Gastrocnemius medialis (tissue), 4 donors: ENCODE results near the gene ZDHHC4. TPM values are rescaled to one million over a fixed set of nuclear protein-coding genes. Genes with fewer than 3 reads are reported as not detected.

Experiments
- ATAC-seq, 2 donors: fragments of 150-250 bp; one replicate each; pipeline ENCODE4 v1.9.1; 2016
- DNase-seq, 2 donors: peaks; one replicate each; pipeline ENCODE4 v3.0.0-alpha.2; 2019
- H3K27ac ChIP-seq, 4 donors: fragments of 200-600 bp; sonication (generic); 1 replicate in 1 of 4; 2 replicates in 3 of 4; pipeline ENCODE4 v1.5.1; 2016 to 2018; ENCODE audit warnings: mild to moderate bottlenecking in 2 of 4, moderate library complexity in 1 of 4
- H3K27me3 ChIP-seq, 3 donors: fragments of 200-600 bp; sonication (generic) in 2 of 3; 1 replicate in 1 of 3; 2 replicates in 2 of 3; pipeline versions ENCODE4 v1.5.1 to v1.6.0; 2016 to 2019; ENCODE audit warnings: mild to moderate bottlenecking in 1 of 3, moderate library complexity in 1 of 3
- H3K36me3 ChIP-seq, 2 donors: fragments of 200-600 bp; sonication (generic) in 1 of 2; one replicate each; pipeline ENCODE4 v1.5.1; 2017 to 2018
- H3K4me1 ChIP-seq, 2 donors: fragments of 200-600 bp; sonication (generic) in 1 of 2; one replicate each; pipeline ENCODE4 v1.5.1; 2016 to 2017; ENCODE audit warnings: mild to moderate bottlenecking in 2 of 2
- H3K4me3 ChIP-seq, 4 donors: fragments of 200-600 bp; sonication (generic) in 3 of 4; 1 replicate in 1 of 4; 2 replicates in 3 of 4; pipeline ENCODE4 v1.5.1; 2016 to 2019; ENCODE audit warnings: mild to moderate bottlenecking in 2 of 4
- H3K9me3 ChIP-seq, 3 donors: fragments of 200-600 bp; sonication (generic) in 2 of 3; 1 replicate in 1 of 3; 2 replicates in 2 of 3; pipeline ENCODE4 v1.5.1; 2016 to 2019
- POLR2A ChIP-seq, 2 donors: fragments of 450-650 bp; IDR thresholded peaks; one replicate each; pipeline ENCODE4 v1.6.1; 2017; ENCODE audit warnings: antibody characterized with exemption in 2 of 2, mild to moderate bottlenecking in 2 of 2, moderate library complexity in 2 of 2
- in situ Hi-C, 4 donors: fragments of 200-750 bp; cut with MboI; loops; one replicate each; pipeline versions ENCODE4 v1.15.0 to v1.8.0; 2017; ENCODE audit warnings: low sequenced_read_pairs in 4 of 4
- intact Hi-C: fragments of 100-400 bp; cut with DNase I; formaldehyde crosslinking; loops from one replicate; pipeline ENCODE4 v1.15.1; 2023; ENCODE audit warnings: low total_unique reads
- total RNA-seq, 4 donors: library from RNA; depleted of rRNA; stranded (reverse); fragments of >200 nt; gene quantifications; one replicate each; pipeline versions ENCODE4 v1.1.0 to v1.2.3, GENCODE V29; 2016
- TF ChIP-seq, protein P1 (sequence below), 5 experiments: fragments of 450-650 bp in 3 of 5; fragments of 200-600 bp in 2 of 5; sonication (generic) in 2 of 5; IDR thresholded peaks in 4 of 5; conservative IDR thresholded peaks in 1 of 5; 1 replicate in 4 of 5; 2 replicates in 1 of 5; pipeline ENCODE4 v1.5.1; 2016 to 2019; ENCODE audit warnings: antibody characterized with exemption in 5 of 5, mild to moderate bottlenecking in 3 of 5, moderate library complexity in 3 of 5

Gene ZDHHC4
- total RNA-seq = 10 to 100 TPM; 52.7 to 88.6 (median 70.5) TPM

- intact Hi-C loops = loop anchor here (1.0 to 10.0 kb wide), 3 partner anchors 13 to 127 kb away; partner anchors contain the start of genes INTS15 and ZNF12
- in situ Hi-C loops = no loop called here
- ATAC-seq = peak; percentile 94 to 97
Measured at GRCh38 chr7:6577369-6578113, at the start of gene ZDHHC4. ZDHHC4 (plus strand) TSS chr7:6577454; CDS start chr7:6580562, 3,108 bp downstream.

DNA sequence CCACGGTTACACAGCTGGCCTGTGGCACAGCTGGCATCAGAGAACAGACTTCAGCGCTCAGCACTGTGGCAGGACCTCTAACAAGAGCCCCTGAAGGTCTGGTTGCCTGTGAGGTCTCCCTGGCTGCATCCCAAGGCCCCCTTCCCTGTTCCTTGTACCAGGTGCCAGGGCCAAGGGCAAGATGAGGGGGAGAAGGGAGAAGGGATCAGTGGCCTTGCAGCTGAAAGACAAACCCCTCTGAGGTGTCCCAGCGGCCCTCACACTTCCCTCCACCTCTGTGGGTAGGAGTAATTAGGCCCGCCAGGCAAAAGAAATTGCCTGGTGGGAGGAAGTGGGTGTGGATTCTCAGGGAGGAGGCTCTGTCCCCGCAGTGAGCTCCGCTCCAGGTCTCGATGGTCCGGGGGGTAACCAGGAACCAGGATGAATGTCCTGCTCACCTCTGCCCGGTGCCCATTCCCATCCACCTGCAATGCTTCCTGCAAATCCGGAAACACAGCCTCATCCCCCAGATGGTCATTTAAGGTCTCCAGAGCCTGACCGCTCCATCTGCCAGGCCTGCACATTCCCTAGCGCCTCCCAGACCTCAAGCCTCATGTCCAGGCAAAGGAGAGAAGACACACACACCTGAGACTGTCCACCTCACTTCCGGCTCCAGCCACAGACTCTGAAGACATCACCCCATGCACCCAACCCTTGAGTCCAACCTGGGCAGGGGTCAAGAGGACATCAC is 48.7 kb upstream of the ZDHHC4 start:
- Histone ChIP-seq H3K4me3 (no peak overlapping the region), H3K4me1 (peaks cover 0 to 11% of the 10 kb centered on the region in 2 donors), H3K36me3 (no peaks in the 10 kb centered on the region), H3K9me3 (no peaks in the 10 kb centered on the region), H3K27me3 (peaks cover 26 to 56% (median 48%) of the 10 kb centered on the region in 3 donors), H3K27ac (no peak overlapping the region)
- in situ Hi-C loops = no loop called here
- DNase-seq = no peak
- ATAC-seq = no peak
- intact Hi-C loops = no loop called here
- TF ChIP-seq, protein P1, sequence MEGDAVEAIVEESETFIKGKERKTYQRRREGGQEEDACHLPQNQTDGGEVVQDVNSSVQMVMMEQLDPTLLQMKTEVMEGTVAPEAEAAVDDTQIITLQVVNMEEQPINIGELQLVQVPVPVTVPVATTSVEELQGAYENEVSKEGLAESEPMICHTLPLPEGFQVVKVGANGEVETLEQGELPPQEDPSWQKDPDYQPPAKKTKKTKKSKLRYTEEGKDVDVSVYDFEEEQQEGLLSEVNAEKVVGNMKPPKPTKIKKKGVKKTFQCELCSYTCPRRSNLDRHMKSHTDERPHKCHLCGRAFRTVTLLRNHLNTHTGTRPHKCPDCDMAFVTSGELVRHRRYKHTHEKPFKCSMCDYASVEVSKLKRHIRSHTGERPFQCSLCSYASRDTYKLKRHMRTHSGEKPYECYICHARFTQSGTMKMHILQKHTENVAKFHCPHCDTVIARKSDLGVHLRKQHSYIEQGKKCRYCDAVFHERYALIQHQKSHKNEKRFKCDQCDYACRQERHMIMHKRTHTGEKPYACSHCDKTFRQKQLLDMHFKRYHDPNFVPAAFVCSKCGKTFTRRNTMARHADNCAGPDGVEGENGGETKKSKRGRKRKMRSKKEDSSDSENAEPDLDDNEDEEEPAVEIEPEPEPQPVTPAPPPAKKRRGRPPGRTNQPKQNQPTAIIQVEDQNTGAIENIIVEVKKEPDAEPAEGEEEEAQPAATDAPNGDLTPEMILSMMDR (IDR thresholded peaks at IDR 0.05 in 4 of 5, conservative IDR thresholded peaks at IDR 0.05 in 1 of 5) = no peak
- no peak for TF ChIP-seq POLR2A (IDR thresholded peaks at IDR 0.05)

More at GRCh38 chr7:6577369-6578113, at the start of gene ZDHHC4:
- TF ChIP-seq, protein P1 (IDR thresholded peaks at IDR 0.05 in 4 of 5, conservative IDR thresholded peaks at IDR 0.05 in 1 of 5) = no peak
- peak; percentile 87 to 92 for TF ChIP-seq POLR2A (IDR thresholded peaks at IDR 0.05)
- peak within 1 kb of the TSS; percentile 70 to 88 (median 77) for H3K4me3 ChIP-seq
- peak within 1 kb of the TSS; percentile 85 to 95 (median 92) for H3K27ac ChIP-seq
- peaks cover 0 to 5% of the 10 kb centered on the region in 2 donors for H3K4me1 ChIP-seq
- H3K36me3 ChIP-seq = peaks cover 8 to 26% of the 10 kb centered on the region in 2 donors
- no peaks in the 10 kb centered on the region for H3K27me3 ChIP-seq
- no peaks in the 10 kb centered on the region for H3K9me3 ChIP-seq
- peak; percentile 69 to 84 for DNase-seq

DNA sequence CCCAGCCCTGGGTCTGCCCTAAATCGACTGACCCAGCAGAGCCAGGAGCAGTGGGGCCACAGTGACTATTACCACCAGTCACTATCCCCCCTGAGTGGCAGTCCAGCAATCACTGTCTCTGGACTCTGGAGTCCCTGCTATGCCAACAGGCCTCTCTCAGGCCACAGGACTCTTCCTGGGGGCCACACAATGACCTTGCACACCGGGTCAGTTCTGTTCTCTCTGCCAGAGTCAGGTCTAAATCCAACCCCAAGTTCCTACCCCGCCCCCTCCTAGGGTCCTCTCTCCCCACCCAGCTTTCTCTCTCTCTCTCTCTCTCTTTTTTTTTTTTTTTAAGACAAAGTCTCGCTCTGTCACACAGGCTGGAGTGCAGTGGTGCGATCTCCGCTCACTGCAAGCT is 47.6 kb upstream of the ZDHHC4 start:
- H3K27me3 ChIP-seq = peaks cover 26 to 56% (median 53%) of the 10 kb centered on the region in 3 donors
- no peak overlapping the region for H3K27ac ChIP-seq
- DNase-seq = no peak
- no peak overlapping the region for H3K4me3 ChIP-seq
- intact Hi-C loops = no loop called here
- TF ChIP-seq, protein P1 (IDR thresholded peaks at IDR 0.05 in 4 of 5, conservative IDR thresholded peaks at IDR 0.05 in 1 of 5) = no peak
- TF ChIP-seq POLR2A (IDR thresholded peaks at IDR 0.05) = no peak
- H3K36me3 ChIP-seq = no peaks in the 10 kb centered on the region
- no peaks in the 10 kb centered on the region for H3K9me3 ChIP-seq
- no peak for ATAC-seq
- H3K4me1 ChIP-seq = peaks cover 0 to 11% of the 10 kb centered on the region in 2 donors
- in situ Hi-C loops = no loop called here

DNA sequence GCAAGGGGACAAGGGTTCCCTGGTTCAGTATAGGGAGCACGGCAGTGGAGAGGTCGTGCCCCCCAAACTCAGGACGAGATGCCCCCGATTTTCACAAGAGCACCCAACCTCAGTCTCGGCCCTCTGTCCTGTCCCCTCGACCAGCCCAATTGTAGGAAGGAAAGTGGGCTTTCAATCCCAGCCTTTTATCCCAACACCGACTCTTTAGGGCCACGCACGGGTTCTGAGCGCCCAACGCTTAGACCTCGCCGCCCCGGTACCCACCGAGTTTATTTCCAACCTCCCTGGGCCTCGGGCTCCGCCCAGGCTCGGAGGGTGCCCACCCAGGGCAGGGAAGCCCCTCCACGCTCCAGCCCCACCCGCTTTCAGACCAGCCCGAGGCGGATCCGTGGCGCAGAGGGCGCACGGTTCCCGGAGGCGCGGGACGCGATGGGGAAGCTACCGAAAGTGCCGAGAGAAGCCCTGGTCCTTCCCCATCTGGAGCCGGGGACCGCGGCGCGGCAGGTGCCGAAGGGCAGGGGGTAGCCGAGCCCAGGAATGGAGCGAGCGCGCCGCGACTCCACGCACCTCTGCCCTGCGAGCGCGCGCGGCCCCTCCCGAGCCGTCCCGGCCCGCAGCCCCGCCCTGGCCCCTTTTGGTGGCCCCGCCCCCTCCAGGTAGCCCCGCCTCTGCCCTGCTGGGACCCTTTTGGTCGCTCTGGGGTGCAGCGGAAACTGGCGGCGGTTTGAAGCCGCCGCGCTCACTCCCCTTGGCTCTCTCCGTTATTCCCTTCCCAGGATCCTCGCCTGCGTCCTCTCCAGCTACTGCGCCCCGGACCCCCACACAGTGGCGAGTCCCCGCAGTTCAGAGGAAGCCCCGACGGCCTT is 46.4 kb upstream of the ZDHHC4 start:
- in situ Hi-C loops = no loop called here
- peak overlapping the region; percentile 28 to 49 (median 38) for H3K4me3 ChIP-seq
- peaks cover 32 to 57% (median 54%) of the 10 kb centered on the region in 3 donors for H3K27me3 ChIP-seq

More for the DNA sequence above, 46.4 kb upstream of the ZDHHC4 start:
- intact Hi-C loops = no loop called here
- TF ChIP-seq POLR2A (IDR thresholded peaks at IDR 0.05) = no peak
- TF ChIP-seq, protein P1 (IDR thresholded peaks at IDR 0.05 in 4 of 5, conservative IDR thresholded peaks at IDR 0.05 in 1 of 5) = no peak
- peaks cover 0 to 11% of the 10 kb centered on the region in 2 donors for H3K4me1 ChIP-seq
- ATAC-seq (no peak), DNase-seq (no peak)
- no peak overlapping the region for H3K27ac ChIP-seq
- H3K36me3 ChIP-seq = no peaks in the 10 kb centered on the region
- H3K9me3 ChIP-seq = no peaks in the 10 kb centered on the region
